Measurements from ENCODE around the gene MLC1. TPM values are rescaled to one million over a fixed set of nuclear protein-coding genes. Genes with fewer than 3 reads are reported as not detected.
"Not testable (repeated sequence)": the region's sequence is repeated elsewhere in the genome, so short reads cannot be mapped to it uniquely, and the experiment has no call there.

The MLC1 gene
- total RNA-seq, 2 experiments from 2014 or later: 0.16 TPM; not detected in 1

GRCh38 chr22:50088096-50088495, 2.9 kb upstream of the MLC1 start:
- no TSS peak for BruUV-seq (replicated peaks)
- ChIA-PET CTCF (ENCODE audit: unreplicated experiment) (no interaction called here), POLR2A (no interaction called here)
- H3K4me1 ChIP-seq (ENCODE audit: insufficient read depth, low read length, poor library complexity, severe bottlenecking): no peaks in the 10 kb centered on the region
- no peak for DNase-seq (ENCODE audit: low spot score)
- intact Hi-C loops (cut with micrococcal nuclease; ENCODE audit: unreplicated experiment): no loop called here
- TF ChIP-seq EZH2phosphoT487 (IDR thresholded peaks at IDR 0.05; ENCODE audit: borderline replicate concordance, low read depth, low read length) (no peak), CTCF (conservative IDR thresholded peaks at IDR 0.05; ENCODE audit: low read length) (no peak)
- no peaks in the 10 kb centered on the region for H3K9me3 ChIP-seq (ENCODE audit: low read length)
- no peaks in the 10 kb centered on the region for H3K9me2 ChIP-seq (ENCODE audit: insufficient read depth, low read length)
- no peak overlapping the region for H3K4me3 ChIP-seq (ENCODE audit: low read depth, low read length, poor library complexity, severe bottlenecking)
- H3K79me2 ChIP-seq (ENCODE audit: insufficient read depth, low read depth, low read length): no peaks in the 10 kb centered on the region
- H3K4me2 ChIP-seq (ENCODE audit: low read length): no peak overlapping the region
- no peak overlapping the region for H3K27ac ChIP-seq (ENCODE audit: low read depth, low read length, poor library complexity, severe bottlenecking)
- no peaks in the 10 kb centered on the region for H4K20me1 ChIP-seq (ENCODE audit: insufficient read depth, low read length)
- no peaks in the 10 kb centered on the region; the same call in 1 of the 2 replicates for H3K36me3 ChIP-seq (ENCODE audit: insufficient read depth, low read length)
- no peak overlapping the region for H2AFZ ChIP-seq (ENCODE audit: low read length)

- no peaks in the 10 kb centered on the region for H3K9me2 ChIP-seq (ENCODE audit: insufficient read depth, low read length)
- TF ChIP-seq EZH2phosphoT487 (IDR thresholded peaks at IDR 0.05; ENCODE audit: borderline replicate concordance, low read depth, low read length) (no peak), CTCF (conservative IDR thresholded peaks at IDR 0.05; ENCODE audit: low read length) (no peak)
- no peak overlapping the region for H3K4me2 ChIP-seq (ENCODE audit: low read length)
- no peak overlapping the region for H3K27ac ChIP-seq (ENCODE audit: low read depth, low read length, poor library complexity, severe bottlenecking)
- BruUV-seq (replicated peaks): no TSS peak
- no peak overlapping the region for H3K4me3 ChIP-seq (ENCODE audit: low read depth, low read length, poor library complexity, severe bottlenecking)
- ChIA-PET POLR2A (no interaction called here), CTCF (ENCODE audit: unreplicated experiment) (no interaction called here)
- DNase-seq (ENCODE audit: low spot score): no peak
- no peaks in the 10 kb centered on the region for H3K4me1 ChIP-seq (ENCODE audit: insufficient read depth, low read length, poor library complexity, severe bottlenecking)
- H3K79me2 ChIP-seq (ENCODE audit: insufficient read depth, low read depth, low read length): no peaks in the 10 kb centered on the region
- no peaks in the 10 kb centered on the region; the same call in 1 of the 2 replicates for H3K36me3 ChIP-seq (ENCODE audit: insufficient read depth, low read length)
- H2AFZ ChIP-seq (ENCODE audit: low read length): no peak overlapping the region
- intact Hi-C loops (cut with micrococcal nuclease; ENCODE audit: unreplicated experiment): no loop called here
- H4K20me1 ChIP-seq (ENCODE audit: insufficient read depth, low read length): no peaks in the 10 kb centered on the region
- no peaks in the 10 kb centered on the region for H3K9me3 ChIP-seq (ENCODE audit: low read length)
Observed at GRCh38 chr22:50087646-50088045, 2.4 kb upstream of the MLC1 start.

- CTCF ChIA-PET (ENCODE audit: unreplicated experiment); H3K4me3 ChIP-seq (ENCODE audit: low read depth, low read length, poor library complexity, severe bottlenecking); intact Hi-C loops (cut with micrococcal nuclease; ENCODE audit: unreplicated experiment); H3K27ac ChIP-seq (ENCODE audit: low read depth, low read length, poor library complexity, severe bottlenecking); H3K4me1 ChIP-seq (ENCODE audit: insufficient read depth, low read length, poor library complexity, severe bottlenecking); H3K4me2 ChIP-seq (ENCODE audit: low read length); H3K36me3 ChIP-seq (ENCODE audit: insufficient read depth, low read length); POLR2A ChIA-PET; H2AFZ ChIP-seq (ENCODE audit: low read length); H3K79me2 ChIP-seq (ENCODE audit: insufficient read depth, low read depth, low read length); H3K9me3 ChIP-seq (ENCODE audit: low read length); H3K9me2 ChIP-seq (ENCODE audit: insufficient read depth, low read length); BruUV-seq (replicated peaks); H4K20me1 ChIP-seq (ENCODE audit: insufficient read depth, low read length); DNase-seq (ENCODE audit: low spot score): not testable (repeated sequence)
Observed at GRCh38 chr22:50086975-50087374, 1.7 kb upstream of the MLC1 start.

Measured in OCI-LY7 (cell line).